Eye (tissue), 1 donor: ENCODE results near the gene PHC2.

Experiments
- DNase-seq: peaks from one replicate; pipeline ENCODE4 v3.0.0-alpha.2; 2015

The PHC2 gene

GRCh38 chr1:33369081-33369480 is 61.8 kb downstream of the PHC2 start:
- no peak for DNase-seq

GRCh38 chr1:33368431-33368830 is 62.5 kb downstream of the PHC2 start:
- DNase-seq: no peak

- peak; percentile 93 for DNase-seq
These were observed 63.1 kb downstream of the PHC2 start for GRCh38 chr1:33367485-33368405.

- no peak for DNase-seq
These were observed 64.0 kb downstream of the PHC2 start for GRCh38 chr1:33366762-33367484.

- DNase-seq: no peak
These were observed 65.3 kb downstream of the PHC2 start for GRCh38 chr1:33365560-33365997.

- no peak for DNase-seq
These were observed 66.4 kb downstream of the PHC2 start for GRCh38 chr1:33364565-33364918.

- DNase-seq: peak; percentile 79
These were observed 67.4 kb downstream of the PHC2 start for GRCh38 chr1:33363470-33363861.

GRCh38 chr1:33363021-33363420 is 67.9 kb downstream of the PHC2 start:
- peak; percentile 51 for DNase-seq

- DNase-seq: no peak
These were observed 69.2 kb downstream of the PHC2 start for GRCh38 chr1:33361532-33362235.

GRCh38 chr1:33360367-33360766 is 70.5 kb downstream of the PHC2 start:
- DNase-seq: no peak

GRCh38 chr1:33359931-33360330 is 71.0 kb downstream of the PHC2 start:
- no peak for DNase-seq

GRCh38 chr1:33358795-33359503 is 71.9 kb downstream of the PHC2 start:
- no peak for DNase-seq

GRCh38 chr1:33358114-33358794 is 72.6 kb downstream of the PHC2 start:
- DNase-seq: no peak

GRCh38 chr1:33357099-33357498 is 73.8 kb downstream of the PHC2 start:
- no peak for DNase-seq

GRCh38 chr1:33354707-33355316 is 76.1 kb downstream of the PHC2 start:
- no peak for DNase-seq

- DNase-seq: no peak
These were observed 77.4 kb downstream of the PHC2 start for GRCh38 chr1:33353531-33353930.

GRCh38 chr1:33351281-33351660 is 79.6 kb downstream of the PHC2 start:
- no peak for DNase-seq

GRCh38 chr1:33350611-33351280 is 80.1 kb downstream of the PHC2 start:
- no peak for DNase-seq

GRCh38 chr1:33349778-33350610 is 80.9 kb downstream of the PHC2 start:
- peak; percentile 94 for DNase-seq

GRCh38 chr1:33349081-33349759 is 81.7 kb downstream of the PHC2 start:
- DNase-seq: peak; percentile 73
